NK-92 (cell line): ENCODE measurements around the gene METTL26.

Experiments used
- DNase-seq: peaks from one replicate; lab custom pipeline; 2025; ENCODE audit not compliant: unreplicated experiment; lab: John Stamatoyannopoulos, UW

METTL26 gene

GRCh38 chr16:659618-660017 lies 23.5 kb upstream of the METTL26 start:
- DNase-seq, result no peak

GRCh38 chr16:658679-659571 lies 22.8 kb upstream of the METTL26 start:
- DNase-seq, result no peak

- no peak for DNase-seq
Observed at GRCh38 chr16:657487-657886, 21.4 kb upstream of the METTL26 start.

GRCh38 chr16:654034-654433 lies 17.9 kb upstream of the METTL26 start:
- DNase-seq, result no peak

- no peak for DNase-seq
Observed at GRCh38 chr16:652454-653305, 16.6 kb upstream of the METTL26 start.

- DNase-seq, result no peak
Observed at GRCh38 chr16:651844-652243, 15.7 kb upstream of the METTL26 start.

- no peak for DNase-seq
Observed at GRCh38 chr16:649631-650030, 13.5 kb upstream of the METTL26 start.

GRCh38 chr16:648781-649589 lies 12.9 kb upstream of the METTL26 start, which contains the start of gene WDR90:
Gene WDR90 (plus strand): TSS chr16:649365. CDS start chr16:649417, 52 bp downstream.
- DNase-seq, result peak; percentile 54

- no peak for DNase-seq
Observed at GRCh38 chr16:648071-648780, 12.1 kb upstream of the METTL26 start.

GRCh38 chr16:647173-647902 lies 11.2 kb upstream of the METTL26 start:
- DNase-seq, result no peak

- no peak for DNase-seq
Observed at GRCh38 chr16:646679-647172, 10.6 kb upstream of the METTL26 start.

GRCh38 chr16:645852-646678 lies 10.0 kb upstream of the METTL26 start:
- DNase-seq, result no peak

- DNase-seq, result no peak
Observed at GRCh38 chr16:644556-644955, 8.5 kb upstream of the METTL26 start.

- DNase-seq, result no peak
Observed at GRCh38 chr16:643050-643368, 6.9 kb upstream of the METTL26 start.

GRCh38 chr16:642189-643049 lies 6.3 kb upstream of the METTL26 start:
- no peak for DNase-seq

GRCh38 chr16:641326-642188 lies 5.5 kb upstream of the METTL26 start, which contains the start of gene MCRIP2:
Gene MCRIP2 (plus strand): TSS chr16:641828. CDS start chr16:641992, 164 bp downstream.
- no peak for DNase-seq

GRCh38 chr16:640614-641013 lies 4.5 kb upstream of the METTL26 start:
- no peak for DNase-seq
